HCT116 (cell line): ENCODE data around the gene KNDC1.

Source experiments
- RAD21 ChIP-seq: IDR thresholded peaks from 2 replicates; pipeline ENCODE4 v1.6.1; 2012; ENCODE audit warnings: low read depth, mild to moderate bottlenecking
- SIN3A ChIP-seq: IDR thresholded peaks from 2 replicates; pipeline ENCODE4 v1.6.1; 2012; ENCODE audit warnings: low read depth
- TF ChIP-seq, protein P1 (sequence below): IDR thresholded peaks from 2 replicates; pipeline ENCODE4 v1.6.1; 2012

DNA sequence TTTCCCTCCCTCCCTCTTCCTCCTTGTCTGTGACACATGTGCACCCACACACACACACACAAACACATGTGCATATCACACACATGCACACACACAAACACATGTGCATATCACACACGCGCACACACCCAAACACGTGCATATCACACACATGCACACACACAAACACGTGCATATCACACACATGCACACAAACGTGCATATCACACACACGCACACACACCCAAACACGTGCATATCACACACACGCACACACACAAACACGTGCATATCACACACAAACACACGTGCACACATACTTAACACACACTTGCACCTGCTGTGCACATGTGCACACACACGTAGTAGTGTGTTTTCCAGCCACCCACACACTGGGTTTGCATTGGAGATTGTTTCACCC lies 29.4 kb upstream of the KNDC1 start:
- TF ChIP-seq SIN3A (no peak), RAD21 (no peak)
- TF ChIP-seq, protein P1, sequence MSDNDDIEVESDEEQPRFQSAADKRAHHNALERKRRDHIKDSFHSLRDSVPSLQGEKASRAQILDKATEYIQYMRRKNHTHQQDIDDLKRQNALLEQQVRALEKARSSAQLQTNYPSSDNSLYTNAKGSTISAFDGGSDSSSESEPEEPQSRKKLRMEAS = no peak
